Glutamatergic neuron (in vitro differentiated cells): ENCODE data around the gene TAAR8. TPM values are rescaled to one million over a fixed set of nuclear protein-coding genes. Genes with fewer than 3 reads are reported as not detected.
"Not testable (repeated sequence)": the region's sequence is repeated elsewhere in the genome, so short reads cannot be mapped to it uniquely, and the experiment has no call there.

ENCODE experiments used
- DNase-seq: peaks from one replicate; pipeline ENCODE4 v3.0.0; 2022
- H3K27ac Mint-ChIP-seq: one replicate; pipeline ENCODE4 v1.8.0; 2020; ENCODE audit warnings: mild to moderate bottlenecking, mixed read lengths, inconsistent platforms; ENCODE audit not compliant: unreplicated experiment
- H3K27me3 Mint-ChIP-seq: one replicate; pipeline ENCODE4 v1.8.0; 2020; ENCODE audit warnings: mild to moderate bottlenecking, moderate library complexity, mixed read lengths, inconsistent platforms; ENCODE audit not compliant: unreplicated experiment
- H3K36me3 Mint-ChIP-seq: one replicate; pipeline ENCODE4 v1.8.0; 2020; ENCODE audit warnings: mild to moderate bottlenecking, mixed read lengths, inconsistent platforms; ENCODE audit not compliant: unreplicated experiment
- H3K4me1 Mint-ChIP-seq: one replicate; pipeline ENCODE4 v1.8.0; 2020; ENCODE audit warnings: mild to moderate bottlenecking, low read depth, mixed read lengths, inconsistent platforms; ENCODE audit not compliant: unreplicated experiment
- H3K4me3 Mint-ChIP-seq: one replicate; pipeline ENCODE4 v1.8.0; 2020; ENCODE audit warnings: mild to moderate bottlenecking, mixed read lengths, inconsistent platforms; ENCODE audit not compliant: unreplicated experiment
- H3K9me3 Mint-ChIP-seq: one replicate; pipeline ENCODE4 v1.8.0; 2020; ENCODE audit warnings: mild to moderate bottlenecking, moderate library complexity, mixed read lengths, inconsistent platforms; ENCODE audit not compliant: unreplicated experiment
- CTCF ChIP-seq: fragments of 200-600 bp; sonication (generic); IDR thresholded peaks from one replicate; pipeline ENCODE4 v1.5.0; 2021; ENCODE audit not compliant: partially characterized antibody, unreplicated experiment
- total RNA-seq: library from RNA; stranded (reverse); fragmentation: NEBNext Ultra II Directional; extraction: Animal tissue kit (Norgen Biotek cat#: 25700); gene quantifications from one replicate; pipeline ENCODE4 v1.2.1, GENCODE V29; 2021; ENCODE audit not compliant: unreplicated experiment

The TAAR8 gene
- total RNA-seq, 1 donor from 2014 or later: not detected

- Mint-ChIP-seq H3K4me1 (no peaks in the 10 kb centered on the region), H3K36me3 (peaks cover 9% of the 10 kb centered on the region), H3K9me3 (peaks cover 4% of the 10 kb centered on the region), H3K27me3 (no peaks in the 10 kb centered on the region), H3K4me3 (no peak within 1 kb of the TSS), H3K27ac (no peak within 1 kb of the TSS)
- DNase-seq: no peak
- no peak for TF ChIP-seq CTCF
Observed at GRCh38 chr6:132537977-132538376, 14.5 kb upstream of the TAAR8 start, which contains the start of gene TAAR9. TAAR9 (plus strand) TSS chr6:132538277; CDS start chr6:132538290, 13 bp downstream.

GRCh38 chr6:132544826-132545225, 7.6 kb upstream of the TAAR8 start:
- no peak for TF ChIP-seq CTCF
- no peaks in the 10 kb centered on the region for H3K9me3 Mint-ChIP-seq
- no peaks in the 10 kb centered on the region for H3K36me3 Mint-ChIP-seq
- no peak overlapping the region for H3K4me3 Mint-ChIP-seq
- no peaks in the 10 kb centered on the region for H3K27me3 Mint-ChIP-seq
- no peak overlapping the region for H3K27ac Mint-ChIP-seq
- DNase-seq: no peak
- no peaks in the 10 kb centered on the region for H3K4me1 Mint-ChIP-seq

- no peak overlapping the region for H3K27ac Mint-ChIP-seq
- no peaks in the 10 kb centered on the region for H3K4me1 Mint-ChIP-seq
- no peaks in the 10 kb centered on the region for H3K36me3 Mint-ChIP-seq
- no peak for DNase-seq
- H3K9me3 Mint-ChIP-seq: no peaks in the 10 kb centered on the region
- TF ChIP-seq CTCF: no peak
- no peak overlapping the region for H3K4me3 Mint-ChIP-seq
- H3K27me3 Mint-ChIP-seq: no peaks in the 10 kb centered on the region
Observed at GRCh38 chr6:132548746-132549463, 3.6 kb upstream of the TAAR8 start.

- Mint-ChIP-seq H3K9me3 (no peaks in the 10 kb centered on the region), H3K4me1 (no peaks in the 10 kb centered on the region), H3K27ac (no peak overlapping the region), H3K36me3 (no peaks in the 10 kb centered on the region), H3K4me3 (no peak overlapping the region), H3K27me3 (no peaks in the 10 kb centered on the region)
- TF ChIP-seq CTCF: no peak
- no peak for DNase-seq
Observed at GRCh38 chr6:132551214-132551613, 1.3 kb upstream of the TAAR8 start.

GRCh38 chr6:132560087-132560486, 7.6 kb downstream of the TAAR8 start:
- not testable (repeated sequence) for H3K4me1 Mint-ChIP-seq, H3K27me3 Mint-ChIP-seq, DNase-seq, H3K36me3 Mint-ChIP-seq, H3K27ac Mint-ChIP-seq, H3K4me3 Mint-ChIP-seq, H3K9me3 Mint-ChIP-seq
